ACHN (cell line): ENCODE data around the gene EGLN1.

Source experiments
- DNase-seq: peaks from one replicate; pipeline ENCODE4 v3.0.0-alpha.2; 2015
- in situ Hi-C: cut with HindIII; loops from 2 replicates; pipeline ENCODE4 v1.10.0; 2017; ENCODE audit warnings: low sequenced_read_pairs, low pct_ligation_motif_present, low pct_unique_long_range_greater_than_20kb

EGLN1 gene

GRCh38 chr1:231318015-231318355, 104.1 kb downstream of the EGLN1 start:
- no peak for DNase-seq
- in situ Hi-C loops = no loop called here

DNA sequence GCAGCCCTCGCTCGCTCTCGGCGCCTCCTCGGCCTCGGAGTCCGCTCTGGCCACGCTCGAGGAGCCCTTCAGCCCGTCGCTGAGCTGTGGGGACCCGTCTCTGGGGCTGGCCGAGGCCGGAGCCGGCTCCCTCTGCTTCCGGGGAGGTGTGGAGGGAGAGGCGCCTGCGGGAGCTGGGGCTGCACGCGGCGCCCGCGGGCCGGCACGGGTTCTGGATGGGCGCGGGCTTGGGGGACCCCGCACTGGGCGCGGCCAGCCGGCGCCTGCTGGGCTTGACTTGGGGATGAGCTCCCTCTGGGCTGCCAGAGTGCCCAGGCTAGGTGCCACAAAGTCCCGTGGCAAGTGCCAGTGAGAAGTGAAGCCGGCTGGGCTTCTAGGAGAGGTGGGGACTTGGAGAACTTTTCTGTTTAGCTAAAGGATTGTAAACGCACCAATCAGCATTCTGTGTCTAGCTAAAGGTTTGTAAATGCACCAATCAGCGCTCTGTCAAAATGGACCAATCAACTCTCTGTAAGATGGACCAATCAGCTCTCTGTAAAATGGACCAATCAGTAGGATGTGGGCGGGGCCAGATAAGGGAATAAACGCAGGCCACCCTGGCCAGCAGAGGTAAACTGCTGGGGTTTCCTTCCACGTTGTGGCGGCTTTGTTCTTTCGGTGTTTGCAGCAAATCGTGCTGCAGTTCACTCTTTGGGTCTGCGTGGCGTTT, 104.6 kb downstream of the EGLN1 start:
- no peak for DNase-seq
- in situ Hi-C loops = no loop called here

DNA sequence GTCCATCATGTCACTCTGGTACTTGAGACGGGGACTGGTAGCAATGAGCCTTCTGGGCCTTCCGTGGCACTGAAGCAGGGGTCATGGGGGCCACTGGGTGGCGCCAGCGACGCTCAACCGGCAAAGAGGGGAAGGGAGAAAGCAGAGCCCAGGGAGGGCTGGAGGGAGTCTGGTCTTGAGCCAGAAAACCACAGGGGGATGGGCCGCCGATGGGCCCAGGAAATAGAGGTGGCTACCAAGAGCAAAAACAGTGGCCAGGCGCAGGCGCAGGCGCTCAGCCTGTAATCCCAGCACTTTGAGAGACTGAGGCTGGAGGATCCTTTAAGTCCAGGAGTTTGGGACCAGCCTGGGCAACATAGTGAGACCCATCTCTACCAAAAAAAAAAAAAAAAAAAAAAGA, 106.2 kb downstream of the EGLN1 start:
- peak; percentile 62 for DNase-seq
- in situ Hi-C loops = no loop called here
